Measurements from ENCODE around the gene PRICKLE2.

Gene PRICKLE2

GRCh38 chr3:64140651-64141050 is 84.6 kb downstream of the PRICKLE2 start:
- intact Hi-C loops (cut with micrococcal nuclease): no loop called here
- H3K4me1 Mint-ChIP-seq (ENCODE audit: low read depth): no peaks in the 10 kb centered on the region
- no peaks in the 10 kb centered on the region for H3K36me3 Mint-ChIP-seq (ENCODE audit: low read depth)
- H3K27ac Mint-ChIP-seq: no peak overlapping the region
- H3K9me3 Mint-ChIP-seq: no peaks in the 10 kb centered on the region
- H3K4me3 Mint-ChIP-seq: no peak overlapping the region
- H3K27me3 Mint-ChIP-seq: no peaks in the 10 kb centered on the region

GRCh38 chr3:64138656-64139375 is 86.5 kb downstream of the PRICKLE2 start:
- Mint-ChIP-seq H3K27ac (no peak overlapping the region), H3K9me3 (no peaks in the 10 kb centered on the region), H3K4me3 (no peak overlapping the region), H3K27me3 (no peaks in the 10 kb centered on the region), H3K4me1 (ENCODE audit: low read depth) (no peaks in the 10 kb centered on the region), H3K36me3 (ENCODE audit: low read depth) (no peaks in the 10 kb centered on the region)
- intact Hi-C loops (cut with micrococcal nuclease): no loop called here

- Mint-ChIP-seq H3K27me3 (no peaks in the 10 kb centered on the region), H3K9me3 (no peaks in the 10 kb centered on the region), H3K36me3 (ENCODE audit: low read depth) (no peaks in the 10 kb centered on the region), H3K4me3 (no peak overlapping the region), H3K4me1 (ENCODE audit: low read depth) (no peaks in the 10 kb centered on the region), H3K27ac (no peak overlapping the region)
- intact Hi-C loops (cut with micrococcal nuclease): no loop called here
These were observed 87.2 kb downstream of the PRICKLE2 start for GRCh38 chr3:64138046-64138445.

- no peaks in the 10 kb centered on the region for H3K36me3 Mint-ChIP-seq (ENCODE audit: low read depth)
- H3K27ac Mint-ChIP-seq: no peak overlapping the region
- no peaks in the 10 kb centered on the region for H3K27me3 Mint-ChIP-seq
- H3K9me3 Mint-ChIP-seq: no peaks in the 10 kb centered on the region
- no peaks in the 10 kb centered on the region for H3K4me1 Mint-ChIP-seq (ENCODE audit: low read depth)
- intact Hi-C loops (cut with micrococcal nuclease): no loop called here
- H3K4me3 Mint-ChIP-seq: no peak overlapping the region
These were observed 90.4 kb downstream of the PRICKLE2 start for GRCh38 chr3:64134882-64135281.

- H3K27me3 Mint-ChIP-seq: no peaks in the 10 kb centered on the region
- no peaks in the 10 kb centered on the region for H3K4me1 Mint-ChIP-seq (ENCODE audit: low read depth)
- no peaks in the 10 kb centered on the region for H3K36me3 Mint-ChIP-seq (ENCODE audit: low read depth)
- no peaks in the 10 kb centered on the region for H3K9me3 Mint-ChIP-seq
- no peak overlapping the region for H3K27ac Mint-ChIP-seq
- intact Hi-C loops (cut with micrococcal nuclease): no loop called here
- H3K4me3 Mint-ChIP-seq: no peak overlapping the region
These were observed 91.3 kb downstream of the PRICKLE2 start for GRCh38 chr3:64133987-64134386.

- no peaks in the 10 kb centered on the region for H3K4me1 Mint-ChIP-seq (ENCODE audit: low read depth)
- H3K4me3 Mint-ChIP-seq: no peak overlapping the region
- H3K27me3 Mint-ChIP-seq: no peaks in the 10 kb centered on the region
These were observed 92.0 kb downstream of the PRICKLE2 start for GRCh38 chr3:64133272-64133671.

GRCh38 chr3:64131725-64132469 is 93.4 kb downstream of the PRICKLE2 start:
- H3K9me3 Mint-ChIP-seq: no peaks in the 10 kb centered on the region
- no peaks in the 10 kb centered on the region for H3K27me3 Mint-ChIP-seq
- no peaks in the 10 kb centered on the region for H3K36me3 Mint-ChIP-seq (ENCODE audit: low read depth)
- H3K4me3 Mint-ChIP-seq: no peak overlapping the region
- intact Hi-C loops (cut with micrococcal nuclease): no loop called here
- H3K4me1 Mint-ChIP-seq (ENCODE audit: low read depth): no peaks in the 10 kb centered on the region
- no peak overlapping the region for H3K27ac Mint-ChIP-seq

More at GRCh38 chr3:64133272-64133671, 92.0 kb downstream of the PRICKLE2 start:
- intact Hi-C loops (cut with micrococcal nuclease): no loop called here
- Mint-ChIP-seq H3K36me3 (ENCODE audit: low read depth) (no peaks in the 10 kb centered on the region), H3K27ac (no peak overlapping the region), H3K9me3 (no peaks in the 10 kb centered on the region)

GRCh38 chr3:64130436-64130835 is 94.8 kb downstream of the PRICKLE2 start:
- Mint-ChIP-seq H3K4me1 (ENCODE audit: low read depth) (no peaks in the 10 kb centered on the region), H3K36me3 (ENCODE audit: low read depth) (no peaks in the 10 kb centered on the region), H3K9me3 (no peaks in the 10 kb centered on the region), H3K4me3 (no peak overlapping the region), H3K27ac (no peak overlapping the region), H3K27me3 (no peaks in the 10 kb centered on the region)
- intact Hi-C loops (cut with micrococcal nuclease): no loop called here

GRCh38 chr3:64129581-64129980 is 95.7 kb downstream of the PRICKLE2 start:
- no peaks in the 10 kb centered on the region for H3K4me1 Mint-ChIP-seq (ENCODE audit: low read depth)
- intact Hi-C loops (cut with micrococcal nuclease): no loop called here
- no peak overlapping the region for H3K4me3 Mint-ChIP-seq
- H3K9me3 Mint-ChIP-seq: no peaks in the 10 kb centered on the region
- H3K36me3 Mint-ChIP-seq (ENCODE audit: low read depth): no peaks in the 10 kb centered on the region
- H3K27ac Mint-ChIP-seq: no peak overlapping the region
- no peaks in the 10 kb centered on the region for H3K27me3 Mint-ChIP-seq

- intact Hi-C loops (cut with micrococcal nuclease): no loop called here
- Mint-ChIP-seq H3K4me1 (ENCODE audit: low read depth) (no peaks in the 10 kb centered on the region), H3K27ac (no peak overlapping the region), H3K27me3 (no peaks in the 10 kb centered on the region), H3K36me3 (ENCODE audit: low read depth) (no peaks in the 10 kb centered on the region), H3K9me3 (no peaks in the 10 kb centered on the region), H3K4me3 (no peak overlapping the region)
These were observed 96.2 kb downstream of the PRICKLE2 start for GRCh38 chr3:64129106-64129505.

GRCh38 chr3:64125561-64125960 is 99.7 kb downstream of the PRICKLE2 start:
- no peaks in the 10 kb centered on the region for H3K9me3 Mint-ChIP-seq
- H3K4me3 Mint-ChIP-seq: no peak overlapping the region
- H3K36me3 Mint-ChIP-seq (ENCODE audit: low read depth): no peaks in the 10 kb centered on the region
- H3K4me1 Mint-ChIP-seq (ENCODE audit: low read depth): no peaks in the 10 kb centered on the region
- H3K27ac Mint-ChIP-seq: no peak overlapping the region
- intact Hi-C loops (cut with micrococcal nuclease): no loop called here
- no peaks in the 10 kb centered on the region for H3K27me3 Mint-ChIP-seq

GRCh38 chr3:64123931-64124330 is 101.3 kb downstream of the PRICKLE2 start:
- Mint-ChIP-seq H3K9me3 (no peaks in the 10 kb centered on the region), H3K27me3 (no peaks in the 10 kb centered on the region), H3K4me3 (no peak overlapping the region), H3K27ac (no peak overlapping the region), H3K4me1 (ENCODE audit: low read depth) (no peaks in the 10 kb centered on the region), H3K36me3 (ENCODE audit: low read depth) (no peaks in the 10 kb centered on the region)
- intact Hi-C loops (cut with micrococcal nuclease): no loop called here

- no peak overlapping the region for H3K4me3 Mint-ChIP-seq
- no peaks in the 10 kb centered on the region for H3K27me3 Mint-ChIP-seq
- no peaks in the 10 kb centered on the region for H3K9me3 Mint-ChIP-seq
- intact Hi-C loops (cut with micrococcal nuclease): no loop called here
- no peak overlapping the region for H3K27ac Mint-ChIP-seq
- H3K36me3 Mint-ChIP-seq (ENCODE audit: low read depth): no peaks in the 10 kb centered on the region
- H3K4me1 Mint-ChIP-seq (ENCODE audit: low read depth): no peaks in the 10 kb centered on the region
These were observed 102.8 kb downstream of the PRICKLE2 start for GRCh38 chr3:64122476-64122875.

- no peaks in the 10 kb centered on the region for H3K9me3 Mint-ChIP-seq
- H3K27ac Mint-ChIP-seq: no peak overlapping the region
- H3K4me3 Mint-ChIP-seq: no peak overlapping the region
- intact Hi-C loops (cut with micrococcal nuclease): no loop called here
- no peaks in the 10 kb centered on the region for H3K36me3 Mint-ChIP-seq (ENCODE audit: low read depth)
- H3K27me3 Mint-ChIP-seq: no peaks in the 10 kb centered on the region
- H3K4me1 Mint-ChIP-seq (ENCODE audit: low read depth): no peaks in the 10 kb centered on the region
These were observed 103.4 kb downstream of the PRICKLE2 start for GRCh38 chr3:64121750-64122311.

All from dendritic cell treated with granulocyte-macrophage colony-stimulating factor and Interleukin-4, amounts not matched to agents 40 ng/mL and 50 ng/mL, for 4 days (primary cell).